Esophagus squamous epithelium (tissue), 4 donors: ENCODE data around the gene LYL1.

Source experiments
- CTCF ChIP-seq, 6 experiments: fragments of 450-650 bp in 4 of 6; fragments of 200-600 bp in 2 of 6; sonication (generic) in 2 of 6; IDR thresholded peaks; one replicate each; pipeline ENCODE4 v1.5.1; 2016 to 2019; ENCODE audit warnings: antibody characterized with exemption in 6 of 6, mild to moderate bottlenecking in 4 of 6, moderate library complexity in 4 of 6
- POLR2A ChIP-seq, 4 donors: fragments of 450-650 bp; IDR thresholded peaks; one replicate each; pipeline ENCODE4 v1.6.1; 2017; ENCODE audit warnings: antibody characterized with exemption in 4 of 4, mild to moderate bottlenecking in 4 of 4, moderate library complexity in 3 of 4

- no peak for TF ChIP-seq CTCF (IDR thresholded peaks at IDR 0.05)
- TF ChIP-seq POLR2A (IDR thresholded peaks at IDR 0.05), result no peak
Measured at GRCh38 chr19:13066933-13067807, 35.5 kb downstream of the LYL1 start.
